ENCODE measurements around the gene TSC2. TPM values are rescaled to one million over a fixed set of nuclear protein-coding genes. Genes with fewer than 3 reads are reported as not detected.

Gene TSC2
- total RNA-seq, 4 donors from 2014 or later, result 75.4 to 507 (median 111) TPM

- H3K27me3 ChIP-seq, result no peaks in the 10 kb centered on the region
- H3K36me3 ChIP-seq, result peaks cover 0 to 100% (median 0%) of the 10 kb centered on the region in 3 donors
- H3K27ac ChIP-seq, result peak overlapping the region in 2 of 4 donors; percentile 7 to 64
- 76 to 85% methylated on average over 25 to 33 of the region's 35 CpGs for WGBS, 2 donors
- peaks cover 0 to 16% (median 0%) of the 10 kb centered on the region in 4 donors for H3K4me1 ChIP-seq
- DNase-seq (ENCODE audit: low spot score in 2 of 2), result no peak
- no peaks in the 10 kb centered on the region for H3K9me3 ChIP-seq
- TF ChIP-seq POLR2A (IDR thresholded peaks at IDR 0.05) (no peak), EP300 (IDR thresholded peaks at IDR 0.05) (no peak), CTCF (IDR thresholded peaks at IDR 0.05) (no peak)
- no peak overlapping the region for H3K4me3 ChIP-seq
Measured at GRCh38 chr16:2081201-2082084, 33.7 kb downstream of the TSC2 start.

GRCh38 chr16:2082171-2082982, 34.6 kb downstream of the TSC2 start:
- DNase-seq (ENCODE audit: low spot score in 2 of 2), result no peak
- peaks cover 0 to 100% (median 0%) of the 10 kb centered on the region in 3 donors for H3K36me3 ChIP-seq

GRCh38 chr16:2082983-2083364, 35.2 kb downstream of the TSC2 start:
- WGBS, 2 donors, result 75 to 83% methylated on average over 13 to 14 of the region's 16 CpGs
- H3K9me3 ChIP-seq, result no peaks in the 10 kb centered on the region
- peak overlapping the region in 1 of 4 donors; percentile 64 for H3K27ac ChIP-seq
- H3K4me1 ChIP-seq, result peaks cover 0 to 16% (median 0%) of the 10 kb centered on the region in 4 donors
- peaks cover 0 to 100% (median 0%) of the 10 kb centered on the region in 3 donors for H3K36me3 ChIP-seq
- DNase-seq (ENCODE audit: low spot score in 2 of 2), result no peak
- TF ChIP-seq CTCF (IDR thresholded peaks at IDR 0.05) (no peak), POLR2A (IDR thresholded peaks at IDR 0.05) (no peak), EP300 (IDR thresholded peaks at IDR 0.05) (no peak)
- no peak overlapping the region for H3K4me3 ChIP-seq
- H3K27me3 ChIP-seq, result no peaks in the 10 kb centered on the region

More at GRCh38 chr16:2082171-2082982, 34.6 kb downstream of the TSC2 start:
- TF ChIP-seq POLR2A (IDR thresholded peaks at IDR 0.05) (no peak), CTCF (IDR thresholded peaks at IDR 0.05) (no peak), EP300 (IDR thresholded peaks at IDR 0.05) (no peak)
- Histone ChIP-seq H3K9me3 (no peaks in the 10 kb centered on the region), H3K4me1 (peaks cover 0 to 16% (median 0%) of the 10 kb centered on the region in 4 donors), H3K27ac (peak overlapping the region in 2 of 4 donors; percentile 7 to 64), H3K27me3 (no peaks in the 10 kb centered on the region), H3K4me3 (no peak overlapping the region)
- WGBS, 2 donors, result 78 to 84% methylated on average over 21 to 31 of the region's 32 CpGs

- Histone ChIP-seq H3K4me1 (peaks cover 0 to 16% (median 0%) of the 10 kb centered on the region in 4 donors), H3K27ac (no peak overlapping the region), H3K36me3 (peaks cover 0 to 100% (median 2%) of the 10 kb centered on the region in 3 donors), H3K27me3 (no peaks in the 10 kb centered on the region), H3K9me3 (no peaks in the 10 kb centered on the region), H3K4me3 (no peak overlapping the region)
- 81 to 88% methylated on average over 9 to 19 of the region's 19 CpGs for WGBS, 2 donors
- TF ChIP-seq CTCF (IDR thresholded peaks at IDR 0.05) (no peak), EP300 (IDR thresholded peaks at IDR 0.05) (no peak), POLR2A (IDR thresholded peaks at IDR 0.05) (no peak)
- no peak for DNase-seq (ENCODE audit: low spot score in 2 of 2)
Measured at GRCh38 chr16:2083409-2083808, 35.6 kb downstream of the TSC2 start.
